HG02798 (cell line): ENCODE results near the gene TMCC2.
"Not testable (repeated sequence)": the region's sequence is repeated elsewhere in the genome, so short reads cannot be mapped to it uniquely, and the experiment has no call there.

Source experiments
- ATAC-seq: cut with Tn5 transposase; IDR thresholded peaks from one replicate; pipeline ENCODE4 v1.9.1; 2021; ENCODE audit warnings: mild to moderate bottlenecking; ENCODE audit not compliant: unreplicated experiment, poor library complexity

TMCC2 gene

GRCh38 chr1:205227584-205228013 is at the start of gene TMCC2:
Gene TMCC2 (plus strand): TSS chr1:205227946. CDS start chr1:205228565, 619 bp downstream.
- peak; percentile 74 for ATAC-seq

GRCh38 chr1:205179842-205180241 is 47.9 kb upstream of the TMCC2 start:
- no peak for ATAC-seq

GRCh38 chr1:205180331-205180730 is 47.4 kb upstream of the TMCC2 start:
- not testable (repeated sequence) for ATAC-seq

- ATAC-seq: no peak
Measured at GRCh38 chr1:205182930-205183329, 44.8 kb upstream of the TMCC2 start.

GRCh38 chr1:205183676-205184335 is 43.9 kb upstream of the TMCC2 start:
- no peak for ATAC-seq

GRCh38 chr1:205186191-205186590 is 41.6 kb upstream of the TMCC2 start:
- ATAC-seq: no peak

- ATAC-seq: no peak
Measured at GRCh38 chr1:205187420-205187819, 40.3 kb upstream of the TMCC2 start.

- ATAC-seq: no peak
Measured at GRCh38 chr1:205188098-205188497, 39.6 kb upstream of the TMCC2 start.

- no peak for ATAC-seq
Measured at GRCh38 chr1:205188596-205188995, 39.1 kb upstream of the TMCC2 start.

GRCh38 chr1:205189131-205189530 is 38.6 kb upstream of the TMCC2 start:
- ATAC-seq: no peak

GRCh38 chr1:205190845-205191577 is 36.7 kb upstream of the TMCC2 start:
- no peak for ATAC-seq

- ATAC-seq: no peak
Measured at GRCh38 chr1:205191622-205192021, 36.1 kb upstream of the TMCC2 start.

GRCh38 chr1:205192287-205192686 is 35.5 kb upstream of the TMCC2 start:
- no peak for ATAC-seq

- ATAC-seq: no peak
Measured at GRCh38 chr1:205199090-205199930, 28.4 kb upstream of the TMCC2 start.

- no peak for ATAC-seq
Measured at GRCh38 chr1:205199931-205200299, 27.8 kb upstream of the TMCC2 start.

- no peak for ATAC-seq
Measured at GRCh38 chr1:205204552-205204951, 23.2 kb upstream of the TMCC2 start.

GRCh38 chr1:205205055-205205454 is 22.7 kb upstream of the TMCC2 start:
- no peak for ATAC-seq

GRCh38 chr1:205208811-205209210 is 18.9 kb upstream of the TMCC2 start:
- no peak for ATAC-seq

GRCh38 chr1:205210756-205211168 is 17.0 kb upstream of the TMCC2 start:
- ATAC-seq: peak; percentile 18

- peak; percentile 88 for ATAC-seq
Measured at GRCh38 chr1:205211169-205211838, 16.4 kb upstream of the TMCC2 start, which contains the start of gene DSTYK. Gene DSTYK (minus strand): TSS chr1:205211702. CDS start chr1:205211535, 167 bp downstream.
